IPS-11a (cell line): ENCODE results near the gene HAUS3.
"Not testable (repeated sequence)": the region's sequence is repeated elsewhere in the genome, so short reads cannot be mapped to it uniquely, and the experiment has no call there.

Source experiments
- H3K4me3 ChIP-seq: one replicate; pipeline ENCODE4 v1.5.1; 2013; ENCODE audit warnings: low read depth, low read length, control low read depth

HAUS3 gene

DNA sequence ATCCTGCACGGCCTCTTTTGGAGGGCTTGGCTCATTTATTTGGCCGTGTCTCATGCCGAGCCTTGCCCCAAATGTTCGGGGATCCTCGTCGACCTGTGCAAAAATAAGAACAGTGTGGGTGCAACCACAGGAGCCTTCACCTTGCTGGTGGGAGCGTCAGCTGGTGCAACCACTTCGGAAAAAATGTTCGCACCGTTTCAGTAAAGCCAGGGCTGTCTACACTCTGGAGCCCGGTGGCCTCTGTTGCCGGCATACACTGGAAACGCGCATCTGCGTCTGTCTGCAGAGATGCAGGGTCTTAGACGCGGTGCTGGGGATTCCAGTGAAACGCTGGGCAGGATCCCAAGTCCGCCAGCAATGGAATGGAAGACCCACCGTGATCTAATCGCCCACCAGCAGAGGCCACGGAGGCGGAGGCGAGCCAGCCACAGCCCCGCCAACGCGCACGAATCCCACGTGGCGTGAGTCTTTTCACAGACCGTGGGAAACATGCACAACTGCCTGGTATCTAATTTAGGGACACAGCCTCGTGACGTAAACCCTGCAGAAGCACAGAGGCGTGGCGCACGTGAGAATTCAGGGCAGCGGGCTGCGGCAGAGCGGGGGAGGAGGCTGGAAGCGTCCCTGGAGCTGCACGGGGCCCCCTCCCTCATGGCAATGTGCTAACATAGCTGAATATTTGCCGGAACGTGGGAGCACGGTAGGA lies 33.8 kb upstream of the HAUS3 start:
- no peak overlapping the region for H3K4me3 ChIP-seq

DNA sequence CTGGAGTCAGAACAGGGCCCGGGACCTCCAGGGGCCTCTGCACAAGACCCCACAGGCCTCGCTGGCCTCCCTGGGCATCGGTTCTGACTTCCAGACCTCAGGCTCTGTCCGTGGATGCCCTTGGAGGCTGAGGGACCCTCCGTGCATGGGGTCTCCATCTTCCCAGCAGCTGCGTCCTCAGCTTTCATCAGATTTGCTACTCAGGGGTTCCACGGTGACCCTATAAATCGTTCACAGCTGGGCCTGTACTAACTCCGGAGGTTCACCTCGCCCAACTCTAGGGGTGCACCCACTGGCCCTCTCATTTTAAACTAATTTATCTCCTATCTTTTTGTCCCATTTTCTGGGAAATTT lies 33.1 kb upstream of the HAUS3 start:
- H3K4me3 ChIP-seq: not testable (repeated sequence)

DNA sequence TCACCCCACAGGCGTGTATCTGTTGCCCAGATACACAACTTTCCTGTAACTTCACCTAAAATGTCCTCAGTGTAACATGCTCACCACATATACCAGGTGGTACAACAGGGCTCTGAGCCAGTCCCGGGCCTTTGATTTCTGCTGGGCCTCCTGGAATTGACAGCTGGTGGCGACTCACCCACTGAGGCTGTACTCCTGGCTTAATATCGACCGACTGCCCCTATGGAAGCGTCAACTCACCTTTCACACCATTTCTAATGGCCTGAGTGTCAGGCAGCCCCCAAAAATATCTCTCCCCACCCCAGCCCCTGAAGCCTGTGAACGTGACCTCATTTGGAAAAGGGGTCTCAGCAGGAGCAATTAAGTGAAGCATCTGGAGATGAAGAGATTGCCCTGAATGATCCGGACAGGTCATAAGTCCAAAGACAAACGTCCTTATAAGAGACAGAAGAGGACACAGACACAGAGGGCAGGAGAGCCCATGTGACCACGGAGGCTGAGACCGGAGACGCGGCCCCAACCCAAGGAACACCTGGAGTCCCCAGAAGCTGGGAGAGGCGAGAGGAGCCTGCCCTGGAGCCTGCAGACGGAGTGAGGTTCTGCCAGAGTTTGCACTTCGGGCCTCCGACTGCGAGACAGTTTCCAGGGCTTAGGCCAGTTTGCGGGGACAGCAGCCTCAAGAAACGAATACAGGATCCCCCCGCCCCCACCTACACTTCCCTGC lies 32.6 kb upstream of the HAUS3 start:
- H3K4me3 ChIP-seq: no peak overlapping the region

DNA sequence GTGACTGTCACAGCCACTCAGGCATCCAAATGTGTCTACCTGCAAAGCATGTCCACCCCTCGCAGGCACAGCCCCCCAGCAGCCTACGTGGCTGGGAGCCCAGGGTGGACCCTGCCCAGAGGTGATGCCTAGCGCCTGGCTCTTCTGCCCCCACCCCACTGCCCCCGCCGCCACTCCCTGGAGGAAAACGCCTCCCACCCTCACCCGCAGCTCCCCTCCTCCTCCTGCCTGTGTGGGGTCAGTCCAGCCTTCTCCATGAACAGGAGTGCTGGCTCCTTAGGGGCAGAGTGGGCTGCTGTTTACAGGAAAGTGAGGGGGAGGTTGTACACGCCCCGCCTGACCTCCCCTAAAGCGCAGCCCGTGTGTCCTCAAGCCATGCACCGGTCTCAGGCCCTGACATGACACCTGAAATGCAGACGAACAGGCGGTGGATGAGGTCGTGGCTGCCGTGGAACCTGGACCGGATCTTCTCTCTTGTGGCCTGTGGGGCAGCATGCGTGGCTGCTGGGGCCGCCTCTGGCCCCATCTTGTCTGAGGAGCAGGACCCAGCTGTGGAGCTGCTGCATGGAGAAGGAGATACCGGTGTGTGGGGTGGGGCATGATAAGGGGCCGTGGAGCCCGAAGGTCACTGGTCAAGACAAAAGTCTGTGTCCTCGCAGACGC lies 31.9 kb upstream of the HAUS3 start:
- no peak overlapping the region for H3K4me3 ChIP-seq

DNA sequence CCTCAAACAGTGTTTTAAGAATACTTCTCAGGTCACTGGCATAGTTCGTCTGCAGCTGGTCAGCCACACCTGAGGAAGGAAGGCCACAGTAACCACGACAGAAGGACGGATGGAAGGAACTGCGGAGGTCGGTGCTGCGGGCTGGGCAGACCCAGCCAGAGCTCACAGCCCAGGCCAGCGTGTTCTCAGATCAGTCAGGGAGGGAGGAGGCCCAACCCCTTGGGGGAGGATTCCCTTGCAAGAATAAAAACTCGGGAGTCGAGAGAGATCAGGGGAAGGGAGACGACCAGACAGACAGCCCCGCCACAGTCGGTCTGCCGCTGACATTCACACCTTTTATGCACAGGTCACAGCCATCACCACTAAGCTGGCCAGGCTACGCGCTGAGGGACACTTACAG lies 31.3 kb upstream of the HAUS3 start:
- H3K4me3 ChIP-seq: no peak overlapping the region

DNA sequence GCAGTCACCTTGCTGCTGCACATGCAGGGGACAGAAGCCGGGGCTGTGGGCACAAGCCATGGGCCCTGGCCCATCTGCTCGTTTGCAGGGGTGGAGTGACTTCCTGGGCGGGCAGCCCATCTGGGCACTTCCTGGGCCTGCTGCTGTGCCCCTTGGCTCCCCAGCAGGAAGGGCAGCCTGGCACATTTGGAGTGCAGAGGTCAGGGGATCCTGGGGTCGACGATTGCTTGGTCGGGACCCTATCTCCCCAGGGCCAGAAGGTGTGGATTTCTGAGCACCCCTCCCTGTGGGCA lies 30.9 kb upstream of the HAUS3 start:
- no peak overlapping the region for H3K4me3 ChIP-seq

DNA sequence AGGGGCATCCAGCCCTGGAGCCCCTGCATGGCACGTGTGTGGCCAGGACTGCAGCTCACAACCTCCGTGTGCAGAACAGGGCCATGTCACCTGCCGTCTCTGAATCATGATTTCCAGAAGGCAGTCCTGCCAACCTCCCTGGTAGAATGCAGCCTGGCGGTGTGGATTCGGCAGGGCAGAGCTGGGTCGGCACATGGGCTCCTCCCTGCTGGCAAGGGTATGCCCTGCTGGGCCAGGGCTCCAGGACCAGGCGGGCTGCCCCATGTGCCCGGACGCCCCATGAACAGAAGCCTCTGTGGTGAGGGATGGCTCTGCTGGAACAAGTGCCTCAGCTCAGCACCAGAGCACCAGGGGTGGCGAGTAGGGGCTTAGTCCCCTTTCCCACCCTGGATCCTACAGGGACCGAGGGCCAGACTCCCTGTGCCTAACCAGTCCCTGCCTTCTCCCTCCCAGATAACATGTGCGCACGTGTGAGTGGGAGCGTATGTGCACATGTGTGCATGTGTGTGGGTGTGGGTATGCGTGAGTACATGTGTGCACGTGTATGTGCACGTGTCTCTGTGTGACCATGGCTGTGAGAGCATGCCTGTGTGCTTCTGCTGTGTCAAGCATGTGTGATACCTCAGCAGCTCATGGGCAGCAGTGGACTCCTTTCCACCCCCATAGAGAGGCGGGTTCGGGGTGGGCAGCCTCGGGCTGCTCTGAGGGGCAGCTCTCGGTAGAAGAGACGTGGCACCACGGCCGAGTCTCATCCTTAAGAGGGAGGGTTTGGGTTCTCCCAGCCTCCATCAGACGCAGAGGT lies 30.3 kb upstream of the HAUS3 start:
- H3K4me3 ChIP-seq: no peak overlapping the region

DNA sequence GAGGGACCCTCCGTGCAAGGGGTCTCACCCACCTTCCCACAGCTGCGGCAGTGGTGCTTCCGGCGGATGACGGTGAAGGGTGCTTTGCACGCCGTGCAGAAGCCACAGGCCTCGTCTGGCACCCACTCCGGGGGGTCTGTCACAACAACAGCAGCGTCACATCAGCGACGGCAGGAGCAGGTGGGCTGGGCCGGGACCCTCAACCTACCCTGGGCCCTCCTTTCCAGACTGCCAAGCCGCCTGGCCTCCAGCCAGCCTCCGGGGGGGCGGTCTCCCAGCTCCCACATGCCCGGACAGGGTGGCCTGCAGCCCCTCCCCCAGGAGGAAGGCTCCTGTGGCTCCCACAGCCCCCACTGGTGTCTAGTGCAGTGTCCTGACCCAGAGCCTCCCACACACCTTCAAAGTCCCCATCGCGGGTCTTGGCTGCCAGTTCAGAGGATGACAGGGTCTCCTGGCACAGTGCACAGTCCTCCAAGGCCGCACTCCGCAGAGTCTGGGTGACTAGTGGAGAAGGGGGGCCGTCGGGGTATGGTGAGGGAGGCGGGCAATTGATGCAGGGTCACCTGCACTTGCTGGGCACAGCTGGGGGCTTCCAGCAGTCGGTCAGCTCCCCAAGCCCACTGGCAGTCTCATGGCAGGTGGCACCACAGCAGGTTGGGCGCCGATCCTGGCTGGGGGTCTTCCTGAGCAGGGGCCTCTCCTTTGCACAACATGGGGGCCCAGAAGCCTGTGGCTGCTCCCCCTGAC lies 29.5 kb upstream of the HAUS3 start:
- H3K4me3 ChIP-seq: no peak overlapping the region

DNA sequence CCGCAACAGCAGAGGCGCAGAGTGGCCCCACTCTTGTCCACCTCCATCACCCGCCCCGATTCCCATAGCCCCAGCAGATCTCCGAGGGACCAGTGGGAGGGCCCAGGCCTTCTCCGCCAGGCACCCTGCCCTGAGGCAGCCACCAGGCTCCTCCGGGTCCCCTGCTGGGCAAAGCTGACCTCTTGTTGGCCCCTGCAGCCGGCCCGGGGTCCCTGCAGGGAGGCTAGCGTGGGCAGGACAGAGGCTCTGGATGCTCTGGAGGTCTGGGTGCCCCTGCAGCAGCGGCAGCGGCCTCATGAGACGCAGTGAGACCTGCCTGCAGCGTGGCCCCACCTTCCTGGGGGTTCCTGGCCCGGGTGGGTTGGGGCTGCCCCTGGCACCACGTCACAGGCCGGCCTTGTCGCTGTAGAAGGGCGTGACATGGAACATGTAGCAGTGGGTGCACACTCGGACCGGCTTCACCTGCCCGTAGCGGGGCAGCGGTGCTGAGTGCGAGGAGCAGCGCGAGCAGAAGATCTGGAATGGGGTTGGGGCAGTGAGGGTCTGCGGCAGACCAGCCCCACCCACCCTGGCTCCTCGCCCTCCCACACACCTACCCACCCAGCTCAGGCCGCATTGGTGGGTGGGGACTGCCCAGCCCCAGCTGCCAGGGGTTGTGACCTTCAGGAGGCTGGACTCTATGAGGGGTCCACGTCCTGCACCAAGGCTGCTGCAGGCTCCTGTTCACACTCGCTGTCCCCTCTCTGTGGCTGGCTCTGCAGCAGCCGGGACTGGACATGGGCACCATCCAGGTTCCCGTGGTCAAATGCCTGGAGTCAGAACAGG lies 28.6 kb upstream of the HAUS3 start:
- no peak overlapping the region for H3K4me3 ChIP-seq

DNA sequence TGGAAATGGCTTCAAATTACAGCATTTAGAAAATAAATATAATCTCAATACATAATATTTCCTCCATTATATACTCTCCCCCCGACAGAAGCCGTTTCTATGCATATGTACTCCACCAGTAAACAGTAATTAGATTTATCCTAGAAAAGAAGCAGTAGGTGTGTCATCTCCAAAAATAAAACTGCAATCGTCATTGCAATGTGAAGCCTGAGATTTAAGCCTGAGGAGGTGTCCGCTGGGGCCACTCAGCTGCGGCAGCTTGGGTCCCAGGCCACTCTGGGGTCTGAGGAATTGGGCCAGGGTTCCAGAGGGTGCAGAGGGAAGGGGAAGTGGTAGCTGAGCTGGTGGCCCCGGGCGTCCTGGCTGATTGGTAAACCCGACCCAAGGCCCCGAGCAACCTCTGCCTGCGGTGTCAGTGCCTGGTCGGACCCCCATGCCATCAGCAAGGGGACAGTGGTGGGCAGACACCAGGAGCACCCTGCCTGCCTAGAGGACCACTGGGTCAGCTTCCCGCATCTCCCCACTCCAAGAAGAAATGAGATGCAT lies 27.8 kb upstream of the HAUS3 start:
- no peak overlapping the region for H3K4me3 ChIP-seq

DNA sequence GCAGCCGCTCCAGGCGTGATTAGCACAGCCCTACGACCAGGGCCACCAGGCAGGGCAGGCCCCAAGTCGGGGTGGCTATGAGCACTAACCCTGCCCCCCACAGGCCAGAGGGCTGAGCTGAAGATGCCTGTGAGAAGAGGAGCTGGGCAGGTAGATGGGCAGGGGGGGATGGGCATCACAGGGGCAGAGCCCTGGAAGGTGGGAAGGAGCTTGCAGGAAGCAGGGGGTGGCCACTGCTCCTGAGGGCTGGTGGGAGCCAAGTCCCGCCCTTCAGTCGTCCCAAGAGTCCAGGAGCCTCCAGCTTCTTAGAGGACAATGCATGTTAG lies 27.2 kb upstream of the HAUS3 start:
- H3K4me3 ChIP-seq: no peak overlapping the region

DNA sequence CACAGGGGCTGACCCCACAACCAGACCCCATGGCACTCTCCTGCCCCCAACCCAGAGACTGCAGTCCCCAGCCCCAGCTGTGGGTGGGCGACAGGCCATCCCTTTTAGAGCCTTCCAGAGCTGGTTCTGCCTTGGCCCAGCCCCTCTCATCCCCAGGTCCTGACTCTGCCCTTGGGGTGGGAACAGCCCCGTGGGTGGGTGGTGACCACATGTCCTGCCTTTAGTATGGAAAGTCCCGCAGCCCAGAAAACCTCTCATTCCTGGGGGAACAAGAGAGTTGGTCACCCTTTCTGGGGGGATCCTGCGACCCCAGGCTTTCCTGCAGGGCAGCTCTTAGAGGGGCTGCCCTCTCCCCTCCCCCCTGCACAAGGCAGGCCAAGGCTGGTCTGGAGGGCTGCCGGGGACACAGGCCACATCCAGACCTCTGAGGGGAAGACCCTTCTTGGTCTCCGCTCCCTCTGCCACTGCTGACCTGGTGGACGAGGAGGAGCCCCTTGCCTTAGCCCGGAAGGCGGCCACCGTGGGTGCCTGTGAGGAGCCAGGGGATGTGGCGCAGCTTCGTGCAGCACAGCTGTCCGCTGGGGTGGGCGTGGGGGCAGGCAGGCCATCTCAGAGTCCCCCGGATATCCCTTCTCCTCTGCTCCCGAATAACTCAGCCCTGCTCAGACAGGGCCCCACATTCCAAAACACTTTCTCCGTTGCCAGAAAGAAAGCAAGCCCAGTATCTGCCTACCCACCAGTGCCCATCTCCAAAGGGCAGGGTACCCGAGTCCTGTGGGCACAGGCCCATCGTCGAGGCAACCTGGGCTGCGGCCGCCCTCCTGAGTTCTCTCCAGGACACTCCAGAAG lies 26.7 kb upstream of the HAUS3 start:
- H3K4me3 ChIP-seq: no peak overlapping the region

DNA sequence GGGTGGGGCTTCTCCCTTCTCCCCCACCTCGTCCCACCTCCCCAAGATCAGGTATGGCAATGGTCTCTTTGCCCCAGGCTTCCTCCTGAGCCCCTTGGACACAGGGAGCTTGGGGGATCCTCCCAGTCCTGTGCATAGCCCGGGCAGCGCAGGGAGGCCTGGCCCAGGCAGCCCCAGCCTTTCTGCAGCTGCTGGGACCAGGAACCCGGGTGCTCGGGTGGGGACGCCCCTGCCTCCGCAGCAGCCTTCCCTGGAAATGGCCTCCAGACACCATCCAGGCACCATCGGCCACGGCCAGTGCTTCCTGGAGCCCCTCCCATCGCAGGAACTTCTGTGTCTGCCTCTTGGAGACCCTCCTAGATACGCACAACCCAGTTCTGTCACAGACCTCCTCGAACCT lies 25.9 kb upstream of the HAUS3 start:
- H3K4me3 ChIP-seq: no peak overlapping the region

DNA sequence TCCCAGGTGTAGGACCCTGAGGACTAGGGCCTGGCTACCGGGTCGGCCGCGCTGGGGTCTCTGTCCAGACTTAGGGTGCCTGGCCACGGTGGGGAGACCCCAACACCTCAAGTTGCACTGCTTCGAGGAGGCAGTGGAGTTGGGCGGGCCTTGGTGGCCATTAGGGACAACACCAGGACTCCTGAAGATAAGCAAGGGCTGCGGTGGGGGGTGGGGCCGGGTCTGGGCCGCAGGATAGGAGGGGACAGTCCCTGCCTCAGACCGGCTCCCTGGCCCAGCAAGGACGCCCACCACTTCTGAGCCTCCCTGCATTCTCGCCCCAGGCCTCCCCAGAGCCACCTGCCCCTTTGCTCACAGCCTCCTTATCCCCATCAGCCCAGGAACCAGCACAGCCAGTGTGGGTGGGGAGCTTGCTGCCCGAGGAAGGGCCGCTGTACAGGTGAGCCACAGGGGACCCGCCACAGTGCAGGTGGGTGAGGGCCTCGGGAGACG lies 25.4 kb upstream of the HAUS3 start:
- no peak overlapping the region for H3K4me3 ChIP-seq

DNA sequence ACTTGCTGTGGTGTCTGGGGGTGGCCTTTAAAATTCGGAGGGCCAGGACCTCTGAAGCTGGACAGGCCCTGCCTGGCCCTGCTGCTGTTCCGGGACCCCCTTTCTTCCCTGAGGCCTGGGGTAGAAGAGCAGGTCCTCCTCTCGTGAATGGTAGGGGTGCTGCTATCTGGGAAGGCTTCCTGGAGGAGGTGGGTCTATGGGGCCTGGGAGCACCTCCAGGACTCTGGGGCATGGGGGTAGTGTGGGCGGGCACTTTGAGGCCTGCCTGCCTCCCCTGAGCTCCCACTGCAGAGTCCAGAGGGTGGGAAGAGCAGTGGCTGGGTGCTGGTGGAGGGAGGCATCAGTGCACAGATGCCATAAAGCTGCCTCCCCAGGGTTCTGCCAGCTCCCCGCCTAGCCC lies 24.9 kb upstream of the HAUS3 start:
- H3K4me3 ChIP-seq: no peak overlapping the region

DNA sequence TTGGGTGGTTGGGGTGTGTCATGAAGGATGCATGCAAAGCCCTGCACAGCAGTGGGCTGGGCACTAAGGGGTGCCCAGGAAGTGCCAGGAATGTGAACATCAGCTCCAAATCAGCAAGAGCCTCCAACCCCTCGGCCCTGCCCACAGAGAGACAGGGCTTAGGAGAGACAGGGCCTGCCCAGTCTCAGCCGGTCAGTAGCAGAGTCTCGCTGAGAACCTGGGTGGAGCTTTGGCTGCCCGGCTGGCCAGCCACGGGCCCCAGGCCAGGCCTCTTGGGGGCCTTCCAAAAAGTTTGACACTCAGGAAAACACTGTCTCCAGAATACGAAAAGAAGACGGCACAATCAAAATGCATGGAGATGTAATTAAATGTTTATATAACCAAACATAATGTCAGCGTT lies 24.3 kb upstream of the HAUS3 start:
- no peak overlapping the region for H3K4me3 ChIP-seq

DNA sequence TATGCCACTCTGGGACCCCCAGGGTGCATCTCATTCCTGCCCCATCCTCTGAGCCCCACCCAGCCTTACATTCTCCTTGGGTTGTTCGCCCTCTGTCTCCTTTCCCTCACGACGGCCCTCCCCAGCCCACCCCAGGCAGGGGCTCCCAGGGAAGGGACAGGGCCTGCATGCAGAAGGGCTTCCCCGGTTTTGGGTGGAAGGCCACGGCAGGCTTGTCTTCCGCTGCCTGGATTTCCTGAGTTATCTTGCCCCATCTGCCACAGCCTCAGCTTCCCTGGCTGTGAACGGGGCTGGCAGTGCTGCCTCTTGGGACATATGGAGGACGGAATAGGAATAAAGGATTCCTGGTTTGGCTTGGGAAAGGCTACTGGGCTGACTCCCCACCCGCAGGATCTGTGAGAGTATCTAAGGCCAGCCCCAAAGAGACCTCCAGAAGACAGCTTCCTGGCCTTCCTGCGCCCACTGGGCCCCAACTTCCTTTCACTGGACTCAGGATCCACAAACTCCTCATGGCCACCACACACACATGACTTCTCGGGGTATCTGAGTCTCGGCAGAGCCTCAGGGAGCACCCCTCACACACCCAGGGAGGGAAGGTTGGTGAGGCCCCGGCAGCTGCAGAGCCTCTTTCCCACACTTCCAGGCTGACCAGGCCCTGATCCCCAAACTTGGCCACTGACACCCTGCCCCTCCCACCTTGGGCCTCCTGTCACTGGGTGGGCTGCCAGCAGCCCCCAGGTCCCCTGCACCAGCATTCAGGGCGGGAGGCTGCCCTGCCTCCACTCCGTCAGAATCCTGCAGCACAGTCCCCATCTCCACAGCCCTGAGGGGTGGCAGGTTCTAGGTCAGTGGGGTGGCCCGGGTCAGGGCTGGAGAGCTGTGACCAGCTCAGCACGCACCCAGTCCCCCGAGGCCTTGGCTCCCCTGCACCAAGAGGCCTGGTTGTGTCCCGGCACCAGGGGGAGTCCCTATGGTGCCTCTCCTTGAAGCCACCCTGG lies 23.5 kb upstream of the HAUS3 start:
- H3K4me3 ChIP-seq: no peak overlapping the region
